Measurements from ENCODE around the gene NID1.

The NID1 gene

GRCh38 chr1:236103059-236103458 lies 38.2 kb upstream of the NID1 start:
- Mint-ChIP-seq H3K27ac (no peak overlapping the region), H3K9me3 (no peaks in the 10 kb centered on the region), H3K36me3 (ENCODE audit: low read depth) (no peaks in the 10 kb centered on the region)

GRCh38 chr1:236102611-236103010 lies 37.7 kb upstream of the NID1 start:
- no peak for DNase-seq
- peaks cover 5% of the 10 kb centered on the region for H3K4me1 Mint-ChIP-seq
- H3K27ac Mint-ChIP-seq = no peak overlapping the region
- no peak for TF ChIP-seq CTCF (IDR thresholded peaks at IDR 0.05)
- peaks cover 8% of the 10 kb centered on the region for H3K27me3 Mint-ChIP-seq (ENCODE audit: low read depth, poor library complexity)
- H3K4me3 Mint-ChIP-seq = no peak overlapping the region
- H3K36me3 Mint-ChIP-seq (ENCODE audit: low read depth) = no peaks in the 10 kb centered on the region
- peaks cover under 1% of the 10 kb centered on the region for H3K9me3 Mint-ChIP-seq

More at GRCh38 chr1:236103059-236103458, 38.2 kb upstream of the NID1 start:
- Mint-ChIP-seq H3K4me1 (peaks cover 5% of the 10 kb centered on the region), H3K27me3 (ENCODE audit: low read depth, poor library complexity) (peaks cover 8% of the 10 kb centered on the region), H3K4me3 (no peak overlapping the region)
- no peak for DNase-seq
- TF ChIP-seq CTCF (IDR thresholded peaks at IDR 0.05) = no peak

GRCh38 chr1:236101233-236102200 lies 36.6 kb upstream of the NID1 start:
- H3K27ac Mint-ChIP-seq = no peak overlapping the region
- H3K27me3 Mint-ChIP-seq (ENCODE audit: low read depth, poor library complexity) = peaks cover 8% of the 10 kb centered on the region
- H3K4me3 Mint-ChIP-seq = no peak overlapping the region
- peaks cover 12% of the 10 kb centered on the region for H3K9me3 Mint-ChIP-seq
- no peak for DNase-seq
- no peak for TF ChIP-seq CTCF (IDR thresholded peaks at IDR 0.05)
- no peaks in the 10 kb centered on the region for H3K36me3 Mint-ChIP-seq (ENCODE audit: low read depth)
- H3K4me1 Mint-ChIP-seq = peaks cover 5% of the 10 kb centered on the region

GRCh38 chr1:236100799-236101198 lies 35.9 kb upstream of the NID1 start:
- H3K4me1 Mint-ChIP-seq = peaks cover 5% of the 10 kb centered on the region
- H3K4me3 Mint-ChIP-seq = no peak overlapping the region
- TF ChIP-seq CTCF (IDR thresholded peaks at IDR 0.05) = no peak
- H3K27me3 Mint-ChIP-seq (ENCODE audit: low read depth, poor library complexity) = peaks cover 8% of the 10 kb centered on the region
- H3K36me3 Mint-ChIP-seq (ENCODE audit: low read depth) = no peaks in the 10 kb centered on the region
- H3K27ac Mint-ChIP-seq = no peak overlapping the region
- no peak for DNase-seq
- H3K9me3 Mint-ChIP-seq = peaks cover 16% of the 10 kb centered on the region

GRCh38 chr1:236099355-236099974 lies 34.6 kb upstream of the NID1 start:
- DNase-seq = no peak
- Mint-ChIP-seq H3K36me3 (ENCODE audit: low read depth) (no peaks in the 10 kb centered on the region), H3K4me3 (no peak overlapping the region), H3K4me1 (peaks cover 5% of the 10 kb centered on the region), H3K27me3 (ENCODE audit: low read depth, poor library complexity) (peaks cover 7% of the 10 kb centered on the region), H3K27ac (no peak overlapping the region), H3K9me3 (peaks cover 26% of the 10 kb centered on the region)
- TF ChIP-seq CTCF (IDR thresholded peaks at IDR 0.05) = no peak

Measured in nephron progenitor cell (in vitro differentiated cells).